ENCODE results near the gene CCDC158. TPM values are rescaled to one million over a fixed set of nuclear protein-coding genes. Genes with fewer than 3 reads are reported as not detected.
"Not testable (repeated sequence)": the region's sequence is repeated elsewhere in the genome, so short reads cannot be mapped to it uniquely, and the experiment has no call there.

CCDC158 gene
- total RNA-seq, 3 donors from 2014 or later (not counting 1 experiment from before 2014, with no cell fraction given): not detected

DNA sequence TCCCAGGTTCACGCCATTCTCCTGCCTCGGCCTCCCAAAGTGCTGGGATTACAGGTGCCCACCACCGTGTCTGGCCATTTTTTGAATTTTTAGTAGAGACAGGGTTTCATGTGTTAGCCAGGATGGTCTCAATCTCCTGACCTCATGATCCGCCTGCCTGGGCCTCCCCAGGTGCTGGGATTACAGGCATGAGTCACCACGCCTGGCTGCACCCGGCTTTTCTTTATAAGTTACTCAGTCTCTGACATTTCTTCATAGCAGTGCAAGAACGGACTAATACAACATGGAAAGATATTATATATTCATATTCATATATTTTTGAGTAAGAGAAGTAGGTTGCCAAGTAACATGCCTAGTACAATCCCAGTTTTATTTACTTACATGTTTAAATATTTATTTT, 36.9 kb upstream of the CCDC158 start:
- no peak overlapping the region for H3K4me3 ChIP-seq (ENCODE audit: low read length)
- intact Hi-C loops (cut with micrococcal nuclease): no loop called here
- no peak for DNase-seq
- H3K27ac ChIP-seq (ENCODE audit: low read length): no peak overlapping the region
- no peak for TF ChIP-seq CTCF (IDR thresholded peaks at IDR 0.05)
- H3K9me3 ChIP-seq (ENCODE audit: control insufficient read depth, insufficient read depth, low read length): no peaks in the 10 kb centered on the region
- no peaks in the 10 kb centered on the region for H3K36me3 ChIP-seq (ENCODE audit: control insufficient read depth, insufficient read depth, low read length)
- Mint-ChIP-seq H3K4me3 (no peak overlapping the region), H3K36me3 (no peaks in the 10 kb centered on the region), H3K27ac (no peak overlapping the region), H3K9me3 (peaks cover 2 to 3% of the 10 kb centered on the region in 2 donors), H3K27me3 (ENCODE audit: low read depth in 2 of 2) (peaks cover 0 to 6% of the 10 kb centered on the region in 2 donors), H3K4me1 (no peaks in the 10 kb centered on the region)
- no peaks in the 10 kb centered on the region for H3K27me3 ChIP-seq (ENCODE audit: control insufficient read depth, insufficient read depth, low read length)
- H3K4me1 ChIP-seq (ENCODE audit: control insufficient read depth, insufficient read depth, low read length): no peaks in the 10 kb centered on the region
- no peak for ATAC-seq
- 92% methylated on average over 6 of the region's 7 CpGs for WGBS (ENCODE audit: insufficient coverage)

DNA sequence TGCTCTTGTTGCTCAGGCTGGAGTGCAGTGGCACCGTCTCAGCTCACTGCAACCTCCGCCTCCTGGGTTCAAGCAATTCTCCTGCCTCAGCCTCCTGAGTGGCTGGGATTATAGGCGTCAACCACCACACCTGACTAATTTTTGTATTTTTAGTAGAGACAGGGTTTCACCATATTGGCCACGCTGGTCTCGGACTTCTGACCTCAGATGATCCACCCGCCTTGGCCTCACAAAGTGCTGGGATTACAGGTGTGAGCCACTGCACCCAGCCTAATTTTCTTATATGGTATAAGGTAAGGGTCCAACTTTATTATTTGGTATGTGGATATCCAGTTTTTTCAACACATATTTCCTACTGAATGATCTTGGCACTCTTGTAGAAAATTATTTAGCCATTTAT, 33.1 kb upstream of the CCDC158 start:
- H3K36me3 Mint-ChIP-seq; H3K4me1 ChIP-seq (ENCODE audit: control insufficient read depth, insufficient read depth, low read length); H3K4me3 ChIP-seq (ENCODE audit: low read length); intact Hi-C loops (cut with micrococcal nuclease); H3K27ac Mint-ChIP-seq; DNase-seq; H3K9me3 ChIP-seq (ENCODE audit: control insufficient read depth, insufficient read depth, low read length); H3K36me3 ChIP-seq (ENCODE audit: control insufficient read depth, insufficient read depth, low read length); H3K27me3 ChIP-seq (ENCODE audit: control insufficient read depth, insufficient read depth, low read length); ATAC-seq; H3K9me3 Mint-ChIP-seq; H3K27ac ChIP-seq (ENCODE audit: low read length); H3K4me3 Mint-ChIP-seq; H3K27me3 Mint-ChIP-seq (ENCODE audit: low read depth in 2 of 2): not testable (repeated sequence)
- peaks cover 16 to 18% of the 10 kb centered on the region in 2 donors for H3K4me1 Mint-ChIP-seq
- 86% methylated on average over 6 of the region's 6 CpGs for WGBS (ENCODE audit: insufficient coverage)

DNA sequence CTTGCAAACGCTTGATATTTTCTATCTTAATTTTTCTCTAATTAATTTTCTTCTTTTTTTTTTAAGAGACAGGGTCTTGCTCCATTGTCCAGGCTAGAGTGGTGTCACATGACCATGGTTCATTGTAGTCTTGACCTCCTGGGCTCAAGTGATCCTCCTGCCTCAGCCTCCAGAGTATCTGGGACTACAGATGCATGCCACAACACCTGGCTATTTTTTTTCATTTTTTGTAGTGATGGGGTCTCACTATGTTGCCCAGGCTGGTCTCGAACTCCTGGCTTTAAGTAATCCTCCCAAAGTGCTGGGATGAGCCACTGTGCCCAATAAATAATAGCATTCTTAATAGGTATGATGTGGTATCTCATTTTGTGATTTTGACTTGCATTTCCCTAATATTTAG, 32.3 kb upstream of the CCDC158 start:
- Histone ChIP-seq H3K36me3 (ENCODE audit: control insufficient read depth, insufficient read depth, low read length) (no peaks in the 10 kb centered on the region), H3K27ac (ENCODE audit: low read length) (no peak overlapping the region), H3K9me3 (ENCODE audit: control insufficient read depth, insufficient read depth, low read length) (no peaks in the 10 kb centered on the region), H3K4me3 (ENCODE audit: low read length) (no peak overlapping the region), H3K4me1 (ENCODE audit: control insufficient read depth, insufficient read depth, low read length) (peaks cover 3% of the 10 kb centered on the region), H3K27me3 (ENCODE audit: control insufficient read depth, insufficient read depth, low read length) (no peaks in the 10 kb centered on the region)
- intact Hi-C loops (cut with micrococcal nuclease): no loop called here
- Mint-ChIP-seq H3K4me3 (no peak overlapping the region), H3K27me3 (ENCODE audit: low read depth in 2 of 2) (peaks cover 0 to 3% of the 10 kb centered on the region in 2 donors), H3K36me3 (no peaks in the 10 kb centered on the region), H3K4me1 (peaks cover 24 to 26% of the 10 kb centered on the region in 2 donors), H3K27ac (no peak overlapping the region), H3K9me3 (no peaks in the 10 kb centered on the region)
- DNase-seq (no peak), ATAC-seq (no peak)
- no peak for TF ChIP-seq CTCF (IDR thresholded peaks at IDR 0.05)
- WGBS (ENCODE audit: insufficient coverage): 89% methylated on average over 2 of the region's 2 CpGs

DNA sequence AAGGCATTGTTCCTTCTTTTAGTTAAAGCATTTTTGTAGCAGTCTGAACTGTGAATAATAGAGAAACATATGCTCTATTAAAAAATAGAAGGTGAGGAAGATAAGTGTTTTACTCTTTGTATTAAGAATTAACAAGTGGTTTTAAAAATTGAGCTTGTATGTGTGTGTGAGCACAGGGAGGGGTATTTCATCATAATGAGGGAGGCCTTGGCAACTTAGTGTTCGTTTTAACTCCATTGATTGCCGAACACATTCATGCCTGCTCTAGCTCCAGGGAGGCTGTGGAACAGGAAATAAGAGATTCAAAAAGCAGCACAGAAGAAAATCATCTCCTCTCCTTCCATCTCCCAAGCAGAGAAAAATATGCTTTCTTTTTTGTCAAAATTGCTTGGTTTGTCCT, 28.9 kb upstream of the CCDC158 start:
- DNase-seq: no peak

More for the DNA sequence above, 28.9 kb upstream of the CCDC158 start:
- Histone ChIP-seq H3K27ac (ENCODE audit: low read length) (peak overlapping the region; percentile 72), H3K4me3 (ENCODE audit: low read length) (no peak overlapping the region), H3K27me3 (ENCODE audit: control insufficient read depth, insufficient read depth, low read length) (no peaks in the 10 kb centered on the region), H3K9me3 (ENCODE audit: control insufficient read depth, insufficient read depth, low read length) (no peaks in the 10 kb centered on the region), H3K4me1 (ENCODE audit: control insufficient read depth, insufficient read depth, low read length) (peaks cover 3% of the 10 kb centered on the region), H3K36me3 (ENCODE audit: control insufficient read depth, insufficient read depth, low read length) (no peaks in the 10 kb centered on the region)
- Mint-ChIP-seq H3K27ac (peak overlapping the region; percentile 80 to 83), H3K4me1 (peaks cover 34 to 48% of the 10 kb centered on the region in 2 donors), H3K9me3 (no peaks in the 10 kb centered on the region), H3K27me3 (ENCODE audit: low read depth in 2 of 2) (no peaks in the 10 kb centered on the region), H3K4me3 (peak overlapping the region; percentile 79), H3K36me3 (no peaks in the 10 kb centered on the region)
- no peak for TF ChIP-seq CTCF (IDR thresholded peaks at IDR 0.05)
- WGBS (ENCODE audit: insufficient coverage): 29% methylated on average over 1 of the region's 2 CpGs
- intact Hi-C loops (cut with micrococcal nuclease): no loop called here
- ATAC-seq: peak; percentile 55 to 64 (median 63)

Measured in natural killer cell (primary cell).